IMR-90 (cell line): Measurements from ENCODE around the gene TXK.

ENCODE experiments used
- BHLHE40 ChIP-seq: fragments of 150-350 bp; IDR thresholded peaks from 2 replicates; pipeline ENCODE4 v1.6.1; 2016; ENCODE audit warnings: mild to moderate bottlenecking, low read depth, low read length
- CEBPB ChIP-seq: IDR thresholded peaks from 2 replicates; pipeline ENCODE4 v1.6.1; 2012; ENCODE audit warnings: low read depth, low read length, improper control_type of control experiment
- CHD1 ChIP-seq: IDR thresholded peaks from 2 replicates; pipeline ENCODE4 v1.6.1; 2012; ENCODE audit warnings: low read depth, low read length, improper control_type of control experiment
- FOS ChIP-seq: fragments of 150-350 bp; IDR thresholded peaks from 2 replicates; pipeline ENCODE4 v1.6.1; 2016; ENCODE audit warnings: low read depth, low read length
- MAZ ChIP-seq: IDR thresholded peaks from 2 replicates; pipeline ENCODE4 v1.6.1; 2012; ENCODE audit warnings: low read depth, mild to moderate bottlenecking, low read length, improper control_type of control experiment, moderate library complexity, borderline replicate concordance
- MXI1 ChIP-seq: IDR thresholded peaks from 2 replicates; pipeline ENCODE4 v1.6.1; 2012; ENCODE audit warnings: low read depth, mild to moderate bottlenecking, low read length, moderate library complexity, borderline replicate concordance
- NFE2L2 ChIP-seq: fragments of 150-350 bp; IDR thresholded peaks from 2 replicates; pipeline ENCODE4 v1.6.1; 2016; ENCODE audit warnings: low read depth, mild to moderate bottlenecking, low read length
- POLR2A ChIP-seq: IDR thresholded peaks from 2 replicates; pipeline ENCODE4 v1.6.1; 2012; ENCODE audit warnings: mild to moderate bottlenecking, low read depth, low read length
- RAD21 ChIP-seq: IDR thresholded peaks from 2 replicates; pipeline ENCODE4 v1.6.1; 2012; ENCODE audit warnings: low read length, improper control_type of control experiment
- RFX5 ChIP-seq: IDR thresholded peaks from 2 replicates; pipeline ENCODE4 v1.8.0; 2012; ENCODE audit warnings: low read depth, mild to moderate bottlenecking, low read length, moderate library complexity
- SMC3 ChIP-seq: fragments of 150-350 bp; IDR thresholded peaks from 2 replicates; pipeline ENCODE4 v1.6.1; 2016; ENCODE audit warnings: low read depth, mild to moderate bottlenecking, antibody characterized with exemption, low read length, moderate library complexity
- TF ChIP-seq, protein P1 (sequence below): conservative IDR thresholded peaks from 2 replicates; pipeline ENCODE4 v1.5.1; 2012; ENCODE audit warnings: mild to moderate bottlenecking, low read depth, low read length, improper control_type of control experiment
- TF ChIP-seq, protein P2 (sequence below): fragments of 150-350 bp; IDR thresholded peaks from 2 replicates; pipeline ENCODE4 v1.6.1; 2017; ENCODE audit warnings: mild to moderate bottlenecking, antibody characterized with exemption, low read length, low read depth
- TF ChIP-seq, protein P3 (sequence below): fragments of 150-350 bp; IDR thresholded peaks from 2 replicates; pipeline ENCODE4 v1.6.1; 2016; ENCODE audit warnings: low read depth, mild to moderate bottlenecking, low read length, moderate library complexity, borderline replicate concordance

DNA sequence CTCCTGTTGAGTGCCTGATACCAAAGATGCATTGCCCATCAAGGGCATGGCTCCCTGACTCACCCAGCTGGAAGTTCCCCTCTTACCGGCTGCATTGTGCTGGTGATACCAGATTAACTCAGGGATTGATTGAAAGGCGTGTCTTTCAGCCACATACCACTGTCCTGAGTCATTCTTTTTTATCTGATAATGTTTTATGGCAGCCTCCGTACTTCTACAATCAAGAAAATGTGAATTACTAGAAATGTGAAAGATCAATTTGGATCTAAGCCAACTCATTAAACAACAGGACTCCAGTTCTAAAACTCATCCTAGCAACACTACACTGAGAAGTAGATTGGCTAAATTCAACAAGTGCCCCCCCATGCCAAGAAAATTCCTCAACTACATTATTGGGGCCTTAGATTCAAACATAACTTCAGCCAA is 40.0 kb downstream of the TXK start:
- TF ChIP-seq, protein P1, sequence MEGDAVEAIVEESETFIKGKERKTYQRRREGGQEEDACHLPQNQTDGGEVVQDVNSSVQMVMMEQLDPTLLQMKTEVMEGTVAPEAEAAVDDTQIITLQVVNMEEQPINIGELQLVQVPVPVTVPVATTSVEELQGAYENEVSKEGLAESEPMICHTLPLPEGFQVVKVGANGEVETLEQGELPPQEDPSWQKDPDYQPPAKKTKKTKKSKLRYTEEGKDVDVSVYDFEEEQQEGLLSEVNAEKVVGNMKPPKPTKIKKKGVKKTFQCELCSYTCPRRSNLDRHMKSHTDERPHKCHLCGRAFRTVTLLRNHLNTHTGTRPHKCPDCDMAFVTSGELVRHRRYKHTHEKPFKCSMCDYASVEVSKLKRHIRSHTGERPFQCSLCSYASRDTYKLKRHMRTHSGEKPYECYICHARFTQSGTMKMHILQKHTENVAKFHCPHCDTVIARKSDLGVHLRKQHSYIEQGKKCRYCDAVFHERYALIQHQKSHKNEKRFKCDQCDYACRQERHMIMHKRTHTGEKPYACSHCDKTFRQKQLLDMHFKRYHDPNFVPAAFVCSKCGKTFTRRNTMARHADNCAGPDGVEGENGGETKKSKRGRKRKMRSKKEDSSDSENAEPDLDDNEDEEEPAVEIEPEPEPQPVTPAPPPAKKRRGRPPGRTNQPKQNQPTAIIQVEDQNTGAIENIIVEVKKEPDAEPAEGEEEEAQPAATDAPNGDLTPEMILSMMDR = no peak
- TF ChIP-seq CEBPB = no peak
- TF ChIP-seq POLR2A = no peak
- TF ChIP-seq RFX5 = no peak
- TF ChIP-seq, protein P2, sequence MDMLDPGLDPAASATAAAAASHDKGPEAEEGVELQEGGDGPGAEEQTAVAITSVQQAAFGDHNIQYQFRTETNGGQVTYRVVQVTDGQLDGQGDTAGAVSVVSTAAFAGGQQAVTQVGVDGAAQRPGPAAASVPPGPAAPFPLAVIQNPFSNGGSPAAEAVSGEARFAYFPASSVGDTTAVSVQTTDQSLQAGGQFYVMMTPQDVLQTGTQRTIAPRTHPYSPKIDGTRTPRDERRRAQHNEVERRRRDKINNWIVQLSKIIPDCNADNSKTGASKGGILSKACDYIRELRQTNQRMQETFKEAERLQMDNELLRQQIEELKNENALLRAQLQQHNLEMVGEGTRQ = no peak
- TF ChIP-seq FOS = no peak
- TF ChIP-seq SMC3 = no peak
- no peak for TF ChIP-seq RAD21
- no peak for TF ChIP-seq BHLHE40
- TF ChIP-seq MXI1 = no peak
- no peak for TF ChIP-seq CHD1
- TF ChIP-seq, protein P3, sequence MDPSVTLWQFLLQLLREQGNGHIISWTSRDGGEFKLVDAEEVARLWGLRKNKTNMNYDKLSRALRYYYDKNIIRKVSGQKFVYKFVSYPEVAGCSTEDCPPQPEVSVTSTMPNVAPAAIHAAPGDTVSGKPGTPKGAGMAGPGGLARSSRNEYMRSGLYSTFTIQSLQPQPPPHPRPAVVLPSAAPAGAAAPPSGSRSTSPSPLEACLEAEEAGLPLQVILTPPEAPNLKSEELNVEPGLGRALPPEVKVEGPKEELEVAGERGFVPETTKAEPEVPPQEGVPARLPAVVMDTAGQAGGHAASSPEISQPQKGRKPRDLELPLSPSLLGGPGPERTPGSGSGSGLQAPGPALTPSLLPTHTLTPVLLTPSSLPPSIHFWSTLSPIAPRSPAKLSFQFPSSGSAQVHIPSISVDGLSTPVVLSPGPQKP = no peak
- no peak for TF ChIP-seq MAZ
- TF ChIP-seq NFE2L2 = no peak
